Liver (tissue), 9 donors: ENCODE data around the gene BAIAP2L1. TPM values are rescaled to one million over a fixed set of nuclear protein-coding genes. Genes with fewer than 3 reads are reported as not detected.

ENCODE experiments used
- DNase-seq: peaks from one replicate; pipeline ENCODE4 v3.0.0-alpha.2; 2017; ENCODE audit warnings: low spot score
- H3K27ac ChIP-seq, 2 donors: one replicate each; pipeline ENCODE4 v1.7.0; 2013; ENCODE audit warnings: inconsistent platforms in 2 of 2, low read length in 2 of 2, control low read depth in 1 of 2, low read depth in 1 of 2, mild to moderate bottlenecking in 1 of 2
- H3K27me3 ChIP-seq, 4 donors: one replicate each; pipeline versions ENCODE4 v1.6.1 to v1.7.0; 2013; ENCODE audit warnings: low read length in 3 of 4, inconsistent platforms in 1 of 4, mild to moderate bottlenecking in 1 of 4, moderate library complexity in 1 of 4; ENCODE audit not compliant: control insufficient read depth in 4 of 4, insufficient read depth in 4 of 4
- H3K36me3 ChIP-seq, 4 donors: one replicate each; pipeline versions ENCODE4 v1.6.1 to v1.7.0; 2013; ENCODE audit warnings: low read length in 3 of 4, mild to moderate bottlenecking in 3 of 4, low read depth in 1 of 4, moderate library complexity in 1 of 4; ENCODE audit not compliant: control insufficient read depth in 4 of 4, insufficient read depth in 3 of 4
- H3K4me1 ChIP-seq, 4 donors: one replicate each; pipeline versions ENCODE4 v1.6.1 to v1.7.0; 2013; ENCODE audit warnings: low read length in 3 of 4, mild to moderate bottlenecking in 3 of 4, moderate library complexity in 1 of 4; ENCODE audit not compliant: control insufficient read depth in 4 of 4, insufficient read depth in 4 of 4
- H3K4me3 ChIP-seq, 3 donors: one replicate each; pipeline versions ENCODE4 v1.6.1 to v1.7.0; 2013; ENCODE audit warnings: low read length in 3 of 3, control low read depth in 1 of 3, low read depth in 1 of 3, mild to moderate bottlenecking in 1 of 3
- H3K9ac ChIP-seq, 2 donors: one replicate each; pipeline ENCODE4 v1.7.0; 2013; ENCODE audit warnings: low read length in 2 of 2, mild to moderate bottlenecking in 2 of 2, moderate library complexity in 2 of 2, control low read depth in 1 of 2, low read depth in 1 of 2
- H3K9me3 ChIP-seq, 4 donors: one replicate each; pipeline versions ENCODE4 v1.6.1 to v1.7.0; 2013; ENCODE audit warnings: low read length in 3 of 4; ENCODE audit not compliant: control insufficient read depth in 4 of 4
- EGR1 ChIP-seq, 2 donors: IDR thresholded peaks; 2 replicates each; pipeline ENCODE4 v1.6.1; 2016 to 2018; ENCODE audit warnings: antibody characterized with exemption in 2 of 2, low read depth in 2 of 2
- FOXA1 ChIP-seq: IDR thresholded peaks from 2 replicates; pipeline ENCODE4 v1.6.1; 2016; ENCODE audit warnings: antibody characterized with exemption
- FOXA2 ChIP-seq: IDR thresholded peaks from 2 replicates; pipeline ENCODE4 v1.6.1; 2016; ENCODE audit warnings: antibody characterized with exemption
- GABPA ChIP-seq, 2 donors: IDR thresholded peaks in 1 of 2; conservative IDR thresholded peaks in 1 of 2; 2 replicates each; pipeline ENCODE4 v1.6.1; 2016; ENCODE audit warnings: antibody characterized with exemption in 2 of 2, mild to moderate bottlenecking in 1 of 2, moderate library complexity in 1 of 2
- HNF4A ChIP-seq, 2 donors: conservative IDR thresholded peaks; 2 replicates each; pipeline ENCODE4 v1.6.1; 2016; ENCODE audit warnings: antibody characterized with exemption in 2 of 2, mild to moderate bottlenecking in 2 of 2
- HNF4G ChIP-seq: IDR thresholded peaks from 2 replicates; pipeline ENCODE4 v1.6.1; 2016; ENCODE audit warnings: antibody characterized with exemption
- JUND ChIP-seq, 2 donors: IDR thresholded peaks; 2 replicates each; pipeline ENCODE4 v1.6.1; 2016; ENCODE audit warnings: antibody characterized with exemption in 2 of 2
- NR2F2 ChIP-seq: IDR thresholded peaks from 2 replicates; pipeline ENCODE4 v1.6.1; 2016; ENCODE audit warnings: antibody characterized with exemption
- RXRA ChIP-seq, 2 donors: IDR thresholded peaks; 2 replicates each; pipeline ENCODE4 v1.6.1; 2017 to 2018; ENCODE audit warnings: antibody characterized with exemption in 2 of 2, mild to moderate bottlenecking in 1 of 2
- SP1 ChIP-seq: IDR thresholded peaks from 2 replicates; pipeline ENCODE4 v1.6.1; 2018; ENCODE audit warnings: antibody characterized with exemption, mild to moderate bottlenecking
- TAF1 ChIP-seq: conservative IDR thresholded peaks from 2 replicates; pipeline ENCODE4 v1.6.1; 2016; ENCODE audit warnings: antibody characterized with exemption, mild to moderate bottlenecking
- WGBS: extraction: QIAGEN DNeasy Blood & Tissue Kit; methylation state at CpG from one replicate; pipeline ENCODE4 v1.1.7; 2013; 5-methylcytosine and 5-hydroxymethylcytosine counted together
- polyA plus RNA-seq, 2 donors: library from polyadenylated mRNA; stranded (reverse) in 1 of 2; unstranded in 1 of 2; fragments of 200-250 nt in 1 of 2; fragments of >200 nt in 1 of 2; fragmentation: Nextera tagmentation in 1 of 2; extraction: Ambion mirVana in 1 of 2; gene quantifications; one replicate each; pipeline versions ENCODE4 v1.2.1 to v1.2.3, GENCODE V29; 2013 to 2015
- total RNA-seq, 2 donors: library from RNA; depleted of rRNA; stranded (reverse); fragments of >200 nt; gene quantifications; one replicate each; pipeline ENCODE4 v1.2.3, GENCODE V29; 2014
- TF ChIP-seq, protein P1 (sequence below): fragments of 150-350 bp; IDR thresholded peaks from 2 replicates; pipeline ENCODE4 v1.5.1; 2017; ENCODE audit warnings: improper control_type of control experiment, low read depth, low read length; ENCODE audit not compliant: missing input control
- TF ChIP-seq, protein P2 (sequence below): IDR thresholded peaks from 2 replicates; pipeline ENCODE4 v1.6.1; 2016; ENCODE audit warnings: antibody characterized with exemption
- TF ChIP-seq, protein P3 (sequence below): IDR thresholded peaks from 2 replicates; pipeline ENCODE4 v1.6.1; 2016; ENCODE audit warnings: antibody characterized with exemption, mild to moderate bottlenecking
- TF ChIP-seq, protein P4 (sequence below): IDR thresholded peaks from 2 replicates; pipeline ENCODE4 v1.6.1; 2016; ENCODE audit warnings: antibody characterized with exemption
- TF ChIP-seq, protein P5 (sequence below): IDR thresholded peaks from 2 replicates; pipeline ENCODE4 v1.6.1; 2016; ENCODE audit warnings: antibody characterized with exemption
- donor health status: healthy.
- donor health status: healthy.
- donor health status: healthy.
- donor health status: healthy.
- donor health status: healthy.

BAIAP2L1 gene
- total and polyA plus RNA-seq, 4 donors = 5.4 to 8.9 (median 8.7) TPM

DNA sequence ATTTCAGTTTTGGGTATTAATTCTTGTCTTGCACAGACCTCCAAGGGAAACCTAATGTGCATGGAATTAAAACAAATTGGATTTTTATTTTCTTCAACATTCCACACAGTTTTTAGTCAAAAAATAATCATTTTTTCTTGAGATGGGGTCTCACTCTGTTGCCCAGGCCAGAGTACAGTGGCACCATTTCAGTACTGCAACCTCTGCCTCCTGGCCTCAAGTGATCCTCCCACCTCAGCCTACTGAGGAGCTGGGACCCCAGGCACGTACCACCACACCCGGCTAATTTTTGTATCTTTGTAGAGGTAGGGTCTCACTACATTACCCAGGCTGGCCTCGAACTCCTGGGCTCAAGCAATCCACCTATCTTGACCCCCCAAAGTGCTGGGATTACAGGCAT is 4.9 kb downstream of the BAIAP2L1 start:
- Histone ChIP-seq H3K4me1 (peaks cover 0 to 27% (median 12%) of the 10 kb centered on the region in 4 donors), H3K36me3 (no peaks in the 10 kb centered on the region), H3K4me3 (no peak overlapping the region), H3K9me3 (no peaks in the 10 kb centered on the region), H3K9ac (no peak overlapping the region), H3K27ac (no peak overlapping the region), H3K27me3 (no peaks in the 10 kb centered on the region)
- DNase-seq = no peak
- no peak for TF ChIP-seq JUND (IDR thresholded peaks at IDR 0.05)
- TF ChIP-seq, protein P1, sequence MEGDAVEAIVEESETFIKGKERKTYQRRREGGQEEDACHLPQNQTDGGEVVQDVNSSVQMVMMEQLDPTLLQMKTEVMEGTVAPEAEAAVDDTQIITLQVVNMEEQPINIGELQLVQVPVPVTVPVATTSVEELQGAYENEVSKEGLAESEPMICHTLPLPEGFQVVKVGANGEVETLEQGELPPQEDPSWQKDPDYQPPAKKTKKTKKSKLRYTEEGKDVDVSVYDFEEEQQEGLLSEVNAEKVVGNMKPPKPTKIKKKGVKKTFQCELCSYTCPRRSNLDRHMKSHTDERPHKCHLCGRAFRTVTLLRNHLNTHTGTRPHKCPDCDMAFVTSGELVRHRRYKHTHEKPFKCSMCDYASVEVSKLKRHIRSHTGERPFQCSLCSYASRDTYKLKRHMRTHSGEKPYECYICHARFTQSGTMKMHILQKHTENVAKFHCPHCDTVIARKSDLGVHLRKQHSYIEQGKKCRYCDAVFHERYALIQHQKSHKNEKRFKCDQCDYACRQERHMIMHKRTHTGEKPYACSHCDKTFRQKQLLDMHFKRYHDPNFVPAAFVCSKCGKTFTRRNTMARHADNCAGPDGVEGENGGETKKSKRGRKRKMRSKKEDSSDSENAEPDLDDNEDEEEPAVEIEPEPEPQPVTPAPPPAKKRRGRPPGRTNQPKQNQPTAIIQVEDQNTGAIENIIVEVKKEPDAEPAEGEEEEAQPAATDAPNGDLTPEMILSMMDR = no peak
- TF ChIP-seq RXRA (IDR thresholded peaks at IDR 0.05) = no peak
- TF ChIP-seq TAF1 = no peak
- TF ChIP-seq, protein P2, sequence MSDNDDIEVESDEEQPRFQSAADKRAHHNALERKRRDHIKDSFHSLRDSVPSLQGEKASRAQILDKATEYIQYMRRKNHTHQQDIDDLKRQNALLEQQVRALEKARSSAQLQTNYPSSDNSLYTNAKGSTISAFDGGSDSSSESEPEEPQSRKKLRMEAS = no peak
- no peak for TF ChIP-seq HNF4G
- no peak for TF ChIP-seq HNF4A (conservative IDR thresholded peaks at IDR 0.05)
- no peak for TF ChIP-seq SP1
- 93% methylated on average over 3 of the region's 3 CpGs for whole genome bisulfite sequencing

DNA sequence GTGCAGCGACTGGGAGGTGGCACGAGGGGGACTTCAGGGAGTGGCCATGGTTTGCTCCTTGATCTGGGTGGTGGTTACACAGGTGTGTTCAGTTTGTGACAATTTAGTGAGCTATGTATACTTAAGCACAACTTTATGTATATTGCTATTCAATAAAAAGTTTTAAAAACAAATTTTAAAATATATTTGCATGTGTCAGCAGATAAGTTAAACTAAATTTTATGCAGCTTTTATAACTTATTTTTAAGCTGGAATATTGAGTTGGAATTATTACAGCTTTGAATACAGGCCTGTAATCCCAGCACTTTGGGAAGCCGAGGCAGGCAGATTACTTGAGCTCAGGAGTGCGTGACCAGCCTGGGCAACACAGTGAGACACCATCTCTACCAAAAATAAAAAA is 5.4 kb downstream of the BAIAP2L1 start:
- H3K27ac ChIP-seq = no peak overlapping the region
- H3K9me3 ChIP-seq = no peaks in the 10 kb centered on the region
- H3K9ac ChIP-seq = no peak overlapping the region
- no peaks in the 10 kb centered on the region for H3K36me3 ChIP-seq
- 90% methylated on average over 4 of the region's 4 CpGs for WGBS
- H3K4me3 ChIP-seq = no peak overlapping the region
- no peaks in the 10 kb centered on the region for H3K27me3 ChIP-seq
- TF ChIP-seq FOXA2 (no peak), HNF4A (conservative IDR thresholded peaks at IDR 0.05) (no peak), HNF4G (no peak), TAF1 (no peak), FOXA1 (no peak), GABPA (IDR thresholded peaks at IDR 0.05 in 1 of 2, conservative IDR thresholded peaks at IDR 0.05 in 1 of 2) (no peak), NR2F2 (no peak), EGR1 (IDR thresholded peaks at IDR 0.05; ENCODE audit: low read depth in 2 of 2) (no peak), JUND (IDR thresholded peaks at IDR 0.05) (no peak), SP1 (no peak), RXRA (IDR thresholded peaks at IDR 0.05) (no peak)
- TF ChIP-seq, protein P3, sequence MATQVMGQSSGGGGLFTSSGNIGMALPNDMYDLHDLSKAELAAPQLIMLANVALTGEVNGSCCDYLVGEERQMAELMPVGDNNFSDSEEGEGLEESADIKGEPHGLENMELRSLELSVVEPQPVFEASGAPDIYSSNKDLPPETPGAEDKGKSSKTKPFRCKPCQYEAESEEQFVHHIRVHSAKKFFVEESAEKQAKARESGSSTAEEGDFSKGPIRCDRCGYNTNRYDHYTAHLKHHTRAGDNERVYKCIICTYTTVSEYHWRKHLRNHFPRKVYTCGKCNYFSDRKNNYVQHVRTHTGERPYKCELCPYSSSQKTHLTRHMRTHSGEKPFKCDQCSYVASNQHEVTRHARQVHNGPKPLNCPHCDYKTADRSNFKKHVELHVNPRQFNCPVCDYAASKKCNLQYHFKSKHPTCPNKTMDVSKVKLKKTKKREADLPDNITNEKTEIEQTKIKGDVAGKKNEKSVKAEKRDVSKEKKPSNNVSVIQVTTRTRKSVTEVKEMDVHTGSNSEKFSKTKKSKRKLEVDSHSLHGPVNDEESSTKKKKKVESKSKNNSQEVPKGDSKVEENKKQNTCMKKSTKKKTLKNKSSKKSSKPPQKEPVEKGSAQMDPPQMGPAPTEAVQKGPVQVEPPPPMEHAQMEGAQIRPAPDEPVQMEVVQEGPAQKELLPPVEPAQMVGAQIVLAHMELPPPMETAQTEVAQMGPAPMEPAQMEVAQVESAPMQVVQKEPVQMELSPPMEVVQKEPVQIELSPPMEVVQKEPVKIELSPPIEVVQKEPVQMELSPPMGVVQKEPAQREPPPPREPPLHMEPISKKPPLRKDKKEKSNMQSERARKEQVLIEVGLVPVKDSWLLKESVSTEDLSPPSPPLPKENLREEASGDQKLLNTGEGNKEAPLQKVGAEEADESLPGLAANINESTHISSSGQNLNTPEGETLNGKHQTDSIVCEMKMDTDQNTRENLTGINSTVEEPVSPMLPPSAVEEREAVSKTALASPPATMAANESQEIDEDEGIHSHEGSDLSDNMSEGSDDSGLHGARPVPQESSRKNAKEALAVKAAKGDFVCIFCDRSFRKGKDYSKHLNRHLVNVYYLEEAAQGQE = no peak
- TF ChIP-seq, protein P4, sequence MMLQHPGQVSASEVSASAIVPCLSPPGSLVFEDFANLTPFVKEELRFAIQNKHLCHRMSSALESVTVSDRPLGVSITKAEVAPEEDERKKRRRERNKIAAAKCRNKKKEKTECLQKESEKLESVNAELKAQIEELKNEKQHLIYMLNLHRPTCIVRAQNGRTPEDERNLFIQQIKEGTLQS = no peak
- TF ChIP-seq, protein P5, sequence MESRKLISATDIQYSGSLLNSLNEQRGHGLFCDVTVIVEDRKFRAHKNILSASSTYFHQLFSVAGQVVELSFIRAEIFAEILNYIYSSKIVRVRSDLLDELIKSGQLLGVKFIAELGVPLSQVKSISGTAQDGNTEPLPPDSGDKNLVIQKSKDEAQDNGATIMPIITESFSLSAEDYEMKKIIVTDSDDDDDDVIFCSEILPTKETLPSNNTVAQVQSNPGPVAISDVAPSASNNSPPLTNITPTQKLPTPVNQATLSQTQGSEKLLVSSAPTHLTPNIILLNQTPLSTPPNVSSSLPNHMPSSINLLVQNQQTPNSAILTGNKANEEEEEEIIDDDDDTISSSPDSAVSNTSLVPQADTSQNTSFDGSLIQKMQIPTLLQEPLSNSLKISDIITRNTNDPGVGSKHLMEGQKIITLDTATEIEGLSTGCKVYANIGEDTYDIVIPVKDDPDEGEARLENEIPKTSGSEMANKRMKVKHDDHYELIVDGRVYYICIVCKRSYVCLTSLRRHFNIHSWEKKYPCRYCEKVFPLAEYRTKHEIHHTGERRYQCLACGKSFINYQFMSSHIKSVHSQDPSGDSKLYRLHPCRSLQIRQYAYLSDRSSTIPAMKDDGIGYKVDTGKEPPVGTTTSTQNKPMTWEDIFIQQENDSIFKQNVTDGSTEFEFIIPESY = no peak
- TF ChIP-seq, protein P2 = no peak
- peaks cover 2 to 27% (median 12%) of the 10 kb centered on the region in 4 donors for H3K4me1 ChIP-seq
- no peak for DNase-seq
